Mesendoderm (in vitro differentiated cells): ENCODE results near the gene TXLNB.

ENCODE experiments used
- DNase-seq: peaks from one replicate; pipeline ENCODE4 v3.0.0; 2013
- H2AK5ac ChIP-seq: 2 replicates; pipeline ENCODE4 v1.6.1; 2013; ENCODE audit warnings: low read length, inconsistent platforms
- H2BK120ac ChIP-seq: 2 replicates; pipeline ENCODE4 v1.6.1; 2013; ENCODE audit warnings: low read depth, mild to moderate bottlenecking, low read length, moderate library complexity, mixed read lengths
- H2BK15ac ChIP-seq: replicated peaks from 2 replicates; pipeline ENCODE4 v1.6.1; 2013; ENCODE audit warnings: low read depth, mild to moderate bottlenecking, moderate library complexity
- H2BK5ac ChIP-seq: 2 replicates; pipeline ENCODE4 v1.6.1; 2013; ENCODE audit warnings: low read length, inconsistent platforms
- H3K18ac ChIP-seq: 2 replicates; pipeline ENCODE4 v1.6.1; 2013; ENCODE audit warnings: mild to moderate bottlenecking, low read length, mixed read lengths
- H3K23ac ChIP-seq: one replicate; pipeline ENCODE4 v1.6.1; 2013; ENCODE audit warnings: low read length
- H3K27ac ChIP-seq: 2 replicates; pipeline ENCODE4 v1.5.1; 2013; ENCODE audit warnings: low read depth, mild to moderate bottlenecking, inconsistent platforms, low read length, moderate library complexity
- H3K27me3 ChIP-seq: 2 replicates; pipeline ENCODE4 v1.6.1; 2013; ENCODE audit warnings: low read length, control low read depth, mild to moderate bottlenecking, inconsistent platforms; ENCODE audit not compliant: insufficient read depth, poor library complexity
- H3K36me3 ChIP-seq: 2 replicates; pipeline ENCODE4 v1.6.1; 2013; ENCODE audit warnings: low read length, inconsistent platforms; ENCODE audit not compliant: control insufficient read depth, insufficient read depth
- H3K4ac ChIP-seq: one replicate; pipeline ENCODE4 v1.6.1; 2013; ENCODE audit warnings: low read depth, mild to moderate bottlenecking, low read length, moderate library complexity
- H3K4me1 ChIP-seq: 2 replicates; pipeline ENCODE4 v1.6.1; 2013; ENCODE audit warnings: low read depth, low read length, inconsistent platforms; ENCODE audit not compliant: control insufficient read depth
- H3K4me2 ChIP-seq: 2 replicates; pipeline ENCODE4 v1.6.1; 2013; ENCODE audit warnings: low read length
- H3K4me3 ChIP-seq: 2 replicates; pipeline ENCODE4 v1.5.1; 2013; ENCODE audit warnings: mild to moderate bottlenecking, low read length
- H3K56ac ChIP-seq: one replicate; pipeline ENCODE4 v1.6.1; 2013; ENCODE audit warnings: low read length
- H3K79me1 ChIP-seq: 2 replicates; pipeline ENCODE4 v1.6.1; 2013; ENCODE audit warnings: low read length, inconsistent platforms
- H3K79me2 ChIP-seq: 2 replicates; pipeline ENCODE4 v1.6.1; 2013; ENCODE audit warnings: mild to moderate bottlenecking, low read length; ENCODE audit not compliant: control insufficient read depth, insufficient read depth
- H3K9ac ChIP-seq: 2 replicates; pipeline ENCODE4 v1.6.1; 2013; ENCODE audit warnings: low read length, inconsistent platforms
- H4K5ac ChIP-seq: one replicate; pipeline ENCODE4 v1.6.1; 2013; ENCODE audit warnings: low read length
- H4K8ac ChIP-seq: one replicate; pipeline ENCODE4 v1.6.1; 2013; ENCODE audit warnings: low read depth, mild to moderate bottlenecking, control low read depth, low read length, moderate library complexity
- WGBS: extraction: QIAGEN DNeasy Blood & Tissue Kit; methylation state at CpG from one replicate; pipeline ENCODE4 v1.1.7; 2013; ENCODE audit warnings: low lambda C conversion rate, missing lambda C conversion rate; ENCODE audit not compliant: insufficient coverage; ENCODE audit errors: extremely low coverage; 5-methylcytosine and 5-hydroxymethylcytosine counted together

Gene TXLNB

GRCh38 chr6:139204978-139205377, 86.8 kb downstream of the TXLNB start:
- Histone ChIP-seq H3K36me3 (no peaks in the 10 kb centered on the region), H3K4me3 (no peak overlapping the region), H4K5ac (no peak overlapping the region), H3K4me2 (no peak overlapping the region), H3K9ac (no peak overlapping the region), H3K4me1 (no peaks in the 10 kb centered on the region), H3K56ac (no peak overlapping the region), H3K27ac (no peak overlapping the region), H3K18ac (no peak overlapping the region), H3K79me2 (no peaks in the 10 kb centered on the region), H2BK15ac (no peak overlapping the region), H2AK5ac (no peak overlapping the region), H2BK120ac (no peak overlapping the region), H2BK5ac (no peak overlapping the region), H3K23ac (no peak overlapping the region), H3K79me1 (no peaks in the 10 kb centered on the region), H3K27me3 (no peaks in the 10 kb centered on the region), H3K4ac (no peak overlapping the region), H4K8ac (no peak overlapping the region)
- no CpG with 5 or more reads among the region's 2 CpGs for WGBS
- no peak for DNase-seq

GRCh38 chr6:139201378-139201777, 90.4 kb downstream of the TXLNB start:
- H3K4me2 ChIP-seq = no peak overlapping the region
- no CpG with 5 or more reads among the region's 4 CpGs for WGBS

GRCh38 chr6:139198529-139199288, 93.1 kb downstream of the TXLNB start:
- Histone ChIP-seq H2AK5ac (no peak overlapping the region), H2BK15ac (no peak overlapping the region), H3K79me1 (no peaks in the 10 kb centered on the region), H4K5ac (no peak overlapping the region), H3K4me2 (no peak overlapping the region), H3K23ac (no peak overlapping the region), H3K79me2 (no peaks in the 10 kb centered on the region), H3K36me3 (no peaks in the 10 kb centered on the region), H2BK5ac (no peak overlapping the region), H3K4me3 (no peak overlapping the region), H3K27me3 (no peaks in the 10 kb centered on the region), H3K9ac (no peak overlapping the region), H4K8ac (no peak overlapping the region), H3K18ac (no peak overlapping the region), H3K4ac (no peak overlapping the region), H2BK120ac (no peak overlapping the region), H3K4me1 (no peaks in the 10 kb centered on the region), H3K27ac (no peak overlapping the region), H3K56ac (no peak overlapping the region)
- no peak for DNase-seq
- no CpG with 5 or more reads among the region's 4 CpGs for WGBS

More at GRCh38 chr6:139201378-139201777, 90.4 kb downstream of the TXLNB start:
- H3K79me1 ChIP-seq = no peaks in the 10 kb centered on the region
- H2BK5ac ChIP-seq = no peak overlapping the region
- no peak overlapping the region for H3K56ac ChIP-seq
- no peak overlapping the region for H3K23ac ChIP-seq
- no peak overlapping the region for H3K4ac ChIP-seq
- H3K27ac ChIP-seq = no peak overlapping the region
- no peaks in the 10 kb centered on the region for H3K27me3 ChIP-seq
- no peaks in the 10 kb centered on the region for H3K4me1 ChIP-seq
- H2BK120ac ChIP-seq = no peak overlapping the region
- H3K36me3 ChIP-seq = no peaks in the 10 kb centered on the region
- H3K18ac ChIP-seq = no peak overlapping the region
- H2BK15ac ChIP-seq = no peak overlapping the region
- H4K5ac ChIP-seq = no peak overlapping the region
- no peak overlapping the region for H4K8ac ChIP-seq
- no peak for DNase-seq
- no peak overlapping the region for H2AK5ac ChIP-seq
- H3K9ac ChIP-seq = no peak overlapping the region
- no peaks in the 10 kb centered on the region for H3K79me2 ChIP-seq
- H3K4me3 ChIP-seq = no peak overlapping the region

GRCh38 chr6:139194740-139195139, 97.1 kb downstream of the TXLNB start:
- no peaks in the 10 kb centered on the region for H3K79me2 ChIP-seq
- no peak overlapping the region for H3K23ac ChIP-seq
- H3K18ac ChIP-seq = no peak overlapping the region
- no peaks in the 10 kb centered on the region for H3K36me3 ChIP-seq
- H3K56ac ChIP-seq = no peak overlapping the region
- no peak overlapping the region for H2BK15ac ChIP-seq
- WGBS = no CpG with 5 or more reads among the region's 3 CpGs
- no peak overlapping the region for H2BK120ac ChIP-seq
- H3K9ac ChIP-seq = no peak overlapping the region
- no peak overlapping the region for H2AK5ac ChIP-seq
- H4K5ac ChIP-seq = no peak overlapping the region
- no peaks in the 10 kb centered on the region for H3K4me1 ChIP-seq
- no peak overlapping the region for H4K8ac ChIP-seq
- H3K27ac ChIP-seq = no peak overlapping the region
- no peaks in the 10 kb centered on the region for H3K79me1 ChIP-seq
- DNase-seq = peak; percentile 26
- no peak overlapping the region for H3K4me2 ChIP-seq
- H3K4me3 ChIP-seq = no peak overlapping the region
- H2BK5ac ChIP-seq = no peak overlapping the region
- no peak overlapping the region for H3K4ac ChIP-seq
- no peaks in the 10 kb centered on the region for H3K27me3 ChIP-seq
